Measurements from ENCODE around the gene CALML3. TPM values are rescaled to one million over a fixed set of nuclear protein-coding genes. Genes with fewer than 3 reads are reported as not detected.

The CALML3 gene
- total and polyA plus RNA-seq, 7 experiments from 2014 or later = not detected

GRCh38 chr10:5517546-5517945 is 7.2 kb upstream of the CALML3 start:
- no peaks in the 10 kb centered on the region for H3K36me3 ChIP-seq (ENCODE audit: control insufficient read depth in 2 of 3, insufficient read depth in 3 of 3, low read length in 3 of 3)
- peaks cover 0 to 4% of the 10 kb centered on the region in 2 donors for H3K4me1 ChIP-seq (ENCODE audit: control insufficient read depth in 2 of 2, insufficient read depth in 2 of 2, low read length in 2 of 2)
- CTCF ChIA-PET = no interaction called here
- H3K27ac Mint-ChIP-seq = no peak overlapping the region
- H3K4me3 Mint-ChIP-seq = no peak overlapping the region
- ATAC-seq = no peak
- no peaks in the 10 kb centered on the region for H3K9me3 ChIP-seq (ENCODE audit: control insufficient read depth in 2 of 3, low read length in 3 of 3)
- no peak overlapping the region for H3K4me3 ChIP-seq (ENCODE audit: low read length)
- no peak overlapping the region for H3K27ac ChIP-seq (ENCODE audit: low read depth, low read length)
- H3K4me1 Mint-ChIP-seq = peaks cover 9 to 18% (median 12%) of the 10 kb centered on the region in 7 donors
- POLR2A ChIA-PET = no interaction called here
- peaks cover 0 to 8% (median 0%) of the 10 kb centered on the region in 11 donors for H3K9me3 Mint-ChIP-seq
- H3K27me3 Mint-ChIP-seq = peaks cover 0 to 30% (median 0%) of the 10 kb centered on the region in 5 donors
- H3K27me3 ChIP-seq (ENCODE audit: control insufficient read depth in 2 of 2, insufficient read depth in 2 of 2, low read length in 2 of 2) = no peaks in the 10 kb centered on the region
- DNase-seq = no peak
- intact Hi-C loops (cut with micrococcal nuclease) = no loop called here
- no peaks in the 10 kb centered on the region for H3K36me3 Mint-ChIP-seq

DNA sequence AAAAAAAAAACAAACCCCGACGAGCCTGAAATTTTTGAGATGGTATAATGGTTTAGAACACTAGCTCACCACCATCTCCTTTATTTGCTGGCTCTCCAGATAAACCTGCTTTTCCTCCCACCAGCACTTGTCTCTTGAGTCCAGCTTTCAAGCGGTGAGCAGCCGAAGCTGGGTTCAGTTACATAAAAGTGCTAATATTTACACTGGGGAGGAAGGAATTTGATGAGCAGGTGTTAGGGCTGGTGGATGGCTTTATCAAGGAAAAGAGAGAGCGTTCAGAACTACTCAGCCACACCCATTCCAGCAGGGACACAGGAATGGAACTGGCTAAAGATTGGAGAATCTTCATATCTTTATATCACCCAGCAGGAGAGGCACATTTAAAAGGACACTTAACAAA is 6.6 kb upstream of the CALML3 start:
- H3K4me1 ChIP-seq (ENCODE audit: control insufficient read depth in 2 of 2, insufficient read depth in 2 of 2, low read length in 2 of 2) = no peaks in the 10 kb centered on the region
- CTCF ChIA-PET = no interaction called here
- POLR2A ChIA-PET = no interaction called here
- H3K27me3 ChIP-seq (ENCODE audit: control insufficient read depth in 2 of 2, insufficient read depth in 2 of 2, low read length in 2 of 2) = no peaks in the 10 kb centered on the region
- H3K27me3 Mint-ChIP-seq = peaks cover 0 to 27% (median 0%) of the 10 kb centered on the region in 5 donors
- no peak overlapping the region for H3K27ac ChIP-seq (ENCODE audit: low read depth, low read length)
- intact Hi-C loops (cut with micrococcal nuclease) = no loop called here
- DNase-seq = no peak
- H3K36me3 ChIP-seq (ENCODE audit: control insufficient read depth in 2 of 3, insufficient read depth in 3 of 3, low read length in 3 of 3) = no peaks in the 10 kb centered on the region
- ATAC-seq = no peak
- H3K9me3 ChIP-seq (ENCODE audit: control insufficient read depth in 2 of 3, low read length in 3 of 3) = no peaks in the 10 kb centered on the region
- peaks cover 4 to 12% (median 6%) of the 10 kb centered on the region in 7 donors for H3K4me1 Mint-ChIP-seq
- H3K9me3 Mint-ChIP-seq = peaks cover 0 to 8% (median 0%) of the 10 kb centered on the region in 11 donors
- no peak overlapping the region for H3K4me3 Mint-ChIP-seq
- H3K27ac Mint-ChIP-seq = no peak overlapping the region
- H3K4me3 ChIP-seq (ENCODE audit: low read length) = no peak overlapping the region
- no peaks in the 10 kb centered on the region for H3K36me3 Mint-ChIP-seq

DNA sequence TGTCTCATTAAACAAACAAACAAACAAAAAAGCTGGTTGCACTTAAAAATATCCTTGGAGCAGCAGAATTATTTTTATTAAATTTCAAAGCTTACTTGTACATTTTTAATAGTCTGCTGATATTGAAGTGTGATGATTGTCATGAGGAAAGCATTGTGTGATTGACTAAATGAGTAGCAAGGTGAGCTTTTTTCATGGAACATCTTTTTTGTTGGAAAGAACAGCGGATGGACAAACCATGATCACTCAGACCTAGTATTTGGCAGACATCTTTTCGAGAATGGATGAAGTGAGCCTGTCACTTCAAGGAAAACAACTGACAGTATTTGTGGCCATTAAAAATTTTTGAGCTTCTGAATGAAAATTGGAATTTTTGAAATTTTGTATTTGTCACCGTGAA is 5.7 kb upstream of the CALML3 start:
- H3K27ac Mint-ChIP-seq = no peak overlapping the region
- Histone ChIP-seq H3K36me3 (ENCODE audit: control insufficient read depth in 2 of 3, insufficient read depth in 3 of 3, low read length in 3 of 3) (no peaks in the 10 kb centered on the region), H3K4me1 (ENCODE audit: control insufficient read depth in 2 of 2, insufficient read depth in 2 of 2, low read length in 2 of 2) (no peaks in the 10 kb centered on the region), H3K27ac (ENCODE audit: low read depth, low read length) (no peak overlapping the region), H3K27me3 (ENCODE audit: control insufficient read depth in 2 of 2, insufficient read depth in 2 of 2, low read length in 2 of 2) (no peaks in the 10 kb centered on the region), H3K4me3 (ENCODE audit: low read length) (no peak overlapping the region), H3K9me3 (ENCODE audit: control insufficient read depth in 2 of 3, low read length in 3 of 3) (no peaks in the 10 kb centered on the region)
- ChIA-PET CTCF (no interaction called here), POLR2A (interaction anchor here (0.8 to 0.9 kb wide), 3 partner anchors 10 to 95 kb away, joined by 3 read pairs; no protein-coding TSS in a partner anchor)
- intact Hi-C loops (cut with micrococcal nuclease) = no loop called here
- H3K9me3 Mint-ChIP-seq = peaks cover 0 to 8% (median 0%) of the 10 kb centered on the region in 11 donors
- ATAC-seq (no peak), DNase-seq (no peak)
- H3K36me3 Mint-ChIP-seq = no peaks in the 10 kb centered on the region
- H3K27me3 Mint-ChIP-seq = peaks cover 0 to 20% (median 0%) of the 10 kb centered on the region in 5 donors
- H3K4me3 Mint-ChIP-seq = no peak overlapping the region
- H3K4me1 Mint-ChIP-seq = peaks cover 0 to 6% (median 0%) of the 10 kb centered on the region in 7 donors

GRCh38 chr10:5522913-5523560 is 1.7 kb upstream of the CALML3 start:
- H3K4me1 ChIP-seq (ENCODE audit: control insufficient read depth in 2 of 2, insufficient read depth in 2 of 2, low read length in 2 of 2) = no peaks in the 10 kb centered on the region
- POLR2A ChIA-PET = no interaction called here
- Mint-ChIP-seq H3K9me3 (peaks cover 0 to 8% (median 0%) of the 10 kb centered on the region in 11 donors), H3K36me3 (no peaks in the 10 kb centered on the region), H3K27me3 (peaks cover 0 to 11% (median 0%) of the 10 kb centered on the region in 5 donors), H3K4me1 (peaks cover 0 to 1% (median 0%) of the 10 kb centered on the region in 7 donors), H3K4me3 (no peak overlapping the region), H3K27ac (no peak overlapping the region)
- CTCF ChIA-PET = interaction anchor here (0.7 kb wide), 1 partner anchor 19 kb away, joined by 3 read pairs; no protein-coding TSS in a partner anchor
- DNase-seq (no peak), ATAC-seq (no peak)
- H3K9me3 ChIP-seq (ENCODE audit: control insufficient read depth in 2 of 3, low read length in 3 of 3) = no peaks in the 10 kb centered on the region
- no peak overlapping the region for H3K4me3 ChIP-seq (ENCODE audit: low read length)
- intact Hi-C loops (cut with micrococcal nuclease) = no loop called here
- H3K27me3 ChIP-seq (ENCODE audit: control insufficient read depth in 2 of 2, insufficient read depth in 2 of 2, low read length in 2 of 2) = no peaks in the 10 kb centered on the region
- no peak overlapping the region for H3K27ac ChIP-seq (ENCODE audit: low read depth, low read length)
- no peaks in the 10 kb centered on the region for H3K36me3 ChIP-seq (ENCODE audit: control insufficient read depth in 2 of 3, insufficient read depth in 3 of 3, low read length in 3 of 3)

GRCh38 chr10:5523796-5524574 is 776 bp upstream of the CALML3 start:
- no peak overlapping the region for H3K4me3 Mint-ChIP-seq
- H3K36me3 ChIP-seq (ENCODE audit: control insufficient read depth in 2 of 3, insufficient read depth in 3 of 3, low read length in 3 of 3) = no peaks in the 10 kb centered on the region
- ATAC-seq (no peak), DNase-seq (no peak)
- H3K27ac Mint-ChIP-seq = peak overlapping the region in 1 of 9 donors; percentile 9
- H3K4me1 Mint-ChIP-seq = peaks cover 0 to 1% (median 0%) of the 10 kb centered on the region in 7 donors
- intact Hi-C loops (cut with micrococcal nuclease) = no loop called here
- H3K36me3 Mint-ChIP-seq = no peaks in the 10 kb centered on the region
- H3K4me3 ChIP-seq (ENCODE audit: low read length) = no peak overlapping the region
- H3K27me3 ChIP-seq (ENCODE audit: control insufficient read depth in 2 of 2, insufficient read depth in 2 of 2, low read length in 2 of 2) = no peaks in the 10 kb centered on the region
- H3K9me3 Mint-ChIP-seq = peaks cover 0 to 8% (median 0%) of the 10 kb centered on the region in 11 donors
- no peaks in the 10 kb centered on the region for H3K4me1 ChIP-seq (ENCODE audit: control insufficient read depth in 2 of 2, insufficient read depth in 2 of 2, low read length in 2 of 2)
- POLR2A ChIA-PET = no interaction called here
- H3K27me3 Mint-ChIP-seq = peaks cover 0 to 9% (median 0%) of the 10 kb centered on the region in 5 donors
- CTCF ChIA-PET = no interaction called here
- no peak overlapping the region for H3K27ac ChIP-seq (ENCODE audit: low read depth, low read length)
- no peaks in the 10 kb centered on the region for H3K9me3 ChIP-seq (ENCODE audit: control insufficient read depth in 2 of 3, low read length in 3 of 3)

GRCh38 chr10:5525561-5526341 is 990 bp downstream of the CALML3 start:
- intact Hi-C loops (cut with micrococcal nuclease) = no loop called here
- CTCF ChIA-PET = no interaction called here
- peaks cover 0 to 1% (median 0%) of the 10 kb centered on the region in 7 donors for H3K4me1 Mint-ChIP-seq

More at GRCh38 chr10:5525561-5526341, 990 bp downstream of the CALML3 start:
- H3K36me3 Mint-ChIP-seq = no peaks in the 10 kb centered on the region
- H3K4me3 Mint-ChIP-seq = no peak overlapping the region
- no peak overlapping the region for H3K27ac ChIP-seq (ENCODE audit: low read depth, low read length)
- H3K4me3 ChIP-seq (ENCODE audit: low read length) = no peak overlapping the region
- H3K27ac Mint-ChIP-seq = no peak overlapping the region
- peaks cover 0 to under 1% (median 0%) of the 10 kb centered on the region in 5 donors for H3K27me3 Mint-ChIP-seq
- no peaks in the 10 kb centered on the region for H3K36me3 ChIP-seq (ENCODE audit: control insufficient read depth in 2 of 3, insufficient read depth in 3 of 3, low read length in 3 of 3)
- no peaks in the 10 kb centered on the region for H3K27me3 ChIP-seq (ENCODE audit: control insufficient read depth in 2 of 2, insufficient read depth in 2 of 2, low read length in 2 of 2)
- no peak for ATAC-seq
- no peaks in the 10 kb centered on the region for H3K9me3 ChIP-seq (ENCODE audit: control insufficient read depth in 2 of 3, low read length in 3 of 3)
- no peaks in the 10 kb centered on the region for H3K4me1 ChIP-seq (ENCODE audit: control insufficient read depth in 2 of 2, insufficient read depth in 2 of 2, low read length in 2 of 2)
- no peak for DNase-seq
- POLR2A ChIA-PET = no interaction called here
- no peaks in the 10 kb centered on the region for H3K9me3 Mint-ChIP-seq

Data from naive thymus-derived CD4-positive, alpha-beta T cell (primary cell).